Hepatocyte (in vitro differentiated cells): Measurements from ENCODE around the gene BEND4. TPM values are rescaled to one million over a fixed set of nuclear protein-coding genes. Genes with fewer than 3 reads are reported as not detected.

Source experiments
- DNase-seq: peaks from one replicate; pipeline ENCODE4 v3.0.0-alpha.2; 2016; ENCODE audit warnings: low spot score
- H2AFZ ChIP-seq: fragments of 200-600 bp; sonication (generic); 2 replicates; pipeline ENCODE4 v1.6.0; 2016; ENCODE audit warnings: antibody characterized with exemption, mild to moderate bottlenecking
- H3K27ac ChIP-seq: fragments of 200-600 bp; sonication (generic); 2 replicates; pipeline ENCODE4 v1.5.1; 2016; ENCODE audit warnings: mild to moderate bottlenecking
- H3K27me3 ChIP-seq: fragments of 200-600 bp; sonication (generic); 2 replicates; pipeline ENCODE4 v1.6.1; 2016
- H3K36me3 ChIP-seq: fragments of 200-600 bp; sonication (generic); replicated peaks from 2 replicates; pipeline ENCODE4 v1.5.1; 2016; ENCODE audit warnings: low read depth; ENCODE audit not compliant: insufficient read depth
- H3K4me1 ChIP-seq: fragments of 200-600 bp; sonication (generic); 2 replicates; pipeline ENCODE4 v1.5.1; 2016; ENCODE audit warnings: mild to moderate bottlenecking, moderate library complexity; ENCODE audit not compliant: insufficient read depth
- H3K4me2 ChIP-seq: fragments of 200-600 bp; sonication (generic); 2 replicates; pipeline ENCODE4 v1.6.0; 2016
- H3K4me3 ChIP-seq: fragments of 200-600 bp; sonication (generic); 2 replicates; pipeline ENCODE4 v1.5.1; 2016; ENCODE audit warnings: mild to moderate bottlenecking
- H3K79me2 ChIP-seq: fragments of 200-600 bp; sonication (generic); 2 replicates; pipeline ENCODE4 v1.6.0; 2017; ENCODE audit warnings: mild to moderate bottlenecking
- H3K9me2 ChIP-seq: fragments of 200-600 bp; sonication (generic); replicated peaks from 2 replicates; pipeline ENCODE4 v1.6.0; 2017; ENCODE audit warnings: mild to moderate bottlenecking; ENCODE audit not compliant: insufficient read depth
- H3K9me3 ChIP-seq: fragments of 200-600 bp; sonication (generic); 2 replicates; pipeline ENCODE4 v1.5.1; 2016; ENCODE audit warnings: low read depth, mild to moderate bottlenecking
- H4K20me1 ChIP-seq: fragments of 200-600 bp; sonication (generic); 2 replicates; pipeline ENCODE4 v1.6.0; 2016; ENCODE audit warnings: mild to moderate bottlenecking; ENCODE audit not compliant: insufficient read depth, poor library complexity, severe bottlenecking
- CTCF ChIP-seq: fragments of 200-600 bp; sonication (generic); IDR thresholded peaks from 2 replicates; pipeline ENCODE4 v1.5.1; 2016; ENCODE audit warnings: antibody characterized with exemption, mild to moderate bottlenecking; ENCODE audit not compliant: poor library complexity
- EZH2 ChIP-seq: fragments of 200-600 bp; sonication (generic); IDR thresholded peaks from 2 replicates; pipeline ENCODE4 v1.6.1; 2016; ENCODE audit warnings: antibody characterized with exemption, mild to moderate bottlenecking, borderline replicate concordance
- EZH2phosphoT487 ChIP-seq: fragments of 200-600 bp; sonication (generic); IDR thresholded peaks from one replicate; pipeline ENCODE4 v1.6.1; 2018; ENCODE audit warnings: antibody characterized with exemption, mild to moderate bottlenecking, low read depth, moderate library complexity; ENCODE audit not compliant: unreplicated experiment, severe bottlenecking
- WGBS: methylation state at CpG from one replicate; pipeline ENCODE4 v1.1.6; 2016; ENCODE audit warnings: low lambda C conversion rate; ENCODE audit errors: missing lambda C conversion rate; 5-methylcytosine and 5-hydroxymethylcytosine counted together
- polyA plus RNA-seq: library from polyadenylated mRNA; unstranded; fragments of >200 nt; fragmentation: Nextera tagmentation; extraction: Ambion mirVana; gene quantifications from 2 replicates; pipeline ENCODE4 v1.2.1, GENCODE V29; 2016
- total RNA-seq: library from RNA; depleted of rRNA; stranded (reverse); fragments of >200 nt; gene quantifications from 2 replicates; pipeline ENCODE4 v1.2.3, GENCODE V29; 2014

Gene BEND4
- total and polyA plus RNA-seq, 2 experiments from 2014 or later = 0.06 to 0.10 TPM

DNA sequence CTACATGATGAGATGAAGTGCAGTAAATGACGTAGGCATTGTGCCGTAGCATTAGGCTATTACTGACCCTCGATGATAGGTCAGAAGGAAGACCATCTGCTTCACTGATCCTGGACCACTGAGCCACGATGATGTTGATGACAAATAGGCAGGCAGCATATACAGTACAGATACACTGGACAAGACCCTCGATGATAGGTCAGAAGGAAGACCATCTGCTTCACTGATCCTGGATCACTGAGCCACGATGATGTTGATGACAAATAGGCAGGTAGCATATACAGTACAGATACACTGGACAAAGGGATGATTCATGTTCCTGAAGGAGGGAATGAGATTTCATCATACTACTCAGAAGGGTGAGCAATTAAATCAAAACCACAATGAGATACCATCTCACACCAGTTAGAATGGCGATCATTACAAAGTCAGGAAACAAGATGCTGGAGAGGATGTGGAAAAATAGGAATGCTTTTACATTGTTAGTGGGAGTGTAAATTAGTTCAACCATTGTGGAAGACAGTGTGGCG, 50.9 kb downstream of the BEND4 start:
- H3K79me2 ChIP-seq = no peaks in the 10 kb centered on the region
- H3K4me3 ChIP-seq = no peak overlapping the region
- H4K20me1 ChIP-seq = no peaks in the 10 kb centered on the region
- H3K9me2 ChIP-seq = no peaks in the 10 kb centered on the region
- no peaks in the 10 kb centered on the region for H3K4me1 ChIP-seq
- H2AFZ ChIP-seq = no peak overlapping the region
- no peak overlapping the region for H3K4me2 ChIP-seq
- no peak overlapping the region for H3K27ac ChIP-seq
- H3K36me3 ChIP-seq = no peaks in the 10 kb centered on the region
- no peaks in the 10 kb centered on the region for H3K27me3 ChIP-seq
- no peak for DNase-seq
- H3K9me3 ChIP-seq = no peaks in the 10 kb centered on the region
- 93% methylated on average over 8 of the region's 8 CpGs for WGBS
- TF ChIP-seq EZH2phosphoT487 (no peak), EZH2 (no peak), CTCF (no peak)

DNA sequence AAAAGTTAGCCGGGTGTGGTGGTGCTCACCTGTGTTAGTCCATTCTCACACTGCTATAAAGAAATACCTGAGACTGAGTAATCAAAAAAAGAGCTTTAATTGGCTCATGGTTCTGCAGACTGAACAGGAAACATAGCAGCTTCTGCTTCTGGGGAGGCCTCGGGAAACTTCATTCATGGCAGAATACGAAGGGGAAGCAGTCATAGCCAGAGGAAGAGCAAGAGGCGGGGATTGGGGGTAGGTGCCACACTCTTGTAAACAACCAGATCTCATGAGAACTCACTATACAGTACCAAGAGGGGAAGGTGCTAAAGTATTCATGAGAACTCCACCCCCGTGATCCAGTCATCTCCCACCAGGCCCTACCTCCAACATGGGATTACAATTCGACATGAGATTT, 64.1 kb downstream of the BEND4 start:
- Histone ChIP-seq H4K20me1 (no peaks in the 10 kb centered on the region), H2AFZ (no peak overlapping the region), H3K27ac (no peak overlapping the region), H3K79me2 (no peaks in the 10 kb centered on the region), H3K27me3 (no peaks in the 10 kb centered on the region), H3K4me2 (no peak overlapping the region), H3K4me1 (no peaks in the 10 kb centered on the region), H3K9me2 (no peaks in the 10 kb centered on the region), H3K4me3 (no peak overlapping the region), H3K36me3 (no peaks in the 10 kb centered on the region), H3K9me3 (no peaks in the 10 kb centered on the region)
- DNase-seq = no peak
- TF ChIP-seq CTCF (no peak), EZH2 (no peak), EZH2phosphoT487 (no peak)
- WGBS = 97% methylated on average over 6 of the region's 6 CpGs

DNA sequence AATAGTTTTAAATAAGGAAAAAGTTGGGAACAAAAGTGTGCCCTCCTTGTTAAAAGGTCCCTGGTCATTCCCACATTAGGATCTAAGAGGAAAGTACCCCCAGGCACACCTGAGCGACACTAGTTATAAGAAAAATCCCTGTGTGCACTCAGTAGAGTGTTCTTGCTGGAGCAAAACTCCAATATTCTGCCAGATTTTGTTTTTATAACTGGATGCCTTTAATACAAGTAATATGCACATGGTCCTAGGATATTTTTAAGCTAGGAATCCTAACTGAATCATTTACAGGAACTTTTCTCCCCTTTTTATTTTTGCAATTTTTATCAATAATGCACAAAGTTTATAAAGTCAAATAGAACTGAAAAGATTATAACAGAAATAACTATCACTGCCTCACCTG, 68.6 kb downstream of the BEND4 start:
- H3K79me2 ChIP-seq = no peaks in the 10 kb centered on the region
- H3K4me2 ChIP-seq = no peak overlapping the region
- no peak overlapping the region for H2AFZ ChIP-seq
- 100% methylated on average over 1 of the region's 1 CpG for WGBS
- no peak for DNase-seq
- no peak overlapping the region for H3K27ac ChIP-seq
- no peaks in the 10 kb centered on the region for H3K36me3 ChIP-seq
- H3K4me3 ChIP-seq = no peak overlapping the region
- no peaks in the 10 kb centered on the region for H4K20me1 ChIP-seq
- no peaks in the 10 kb centered on the region for H3K4me1 ChIP-seq
- no peaks in the 10 kb centered on the region for H3K9me2 ChIP-seq
- TF ChIP-seq EZH2phosphoT487 (no peak), EZH2 (no peak)
- no peaks in the 10 kb centered on the region for H3K27me3 ChIP-seq
- no peaks in the 10 kb centered on the region for H3K9me3 ChIP-seq

DNA sequence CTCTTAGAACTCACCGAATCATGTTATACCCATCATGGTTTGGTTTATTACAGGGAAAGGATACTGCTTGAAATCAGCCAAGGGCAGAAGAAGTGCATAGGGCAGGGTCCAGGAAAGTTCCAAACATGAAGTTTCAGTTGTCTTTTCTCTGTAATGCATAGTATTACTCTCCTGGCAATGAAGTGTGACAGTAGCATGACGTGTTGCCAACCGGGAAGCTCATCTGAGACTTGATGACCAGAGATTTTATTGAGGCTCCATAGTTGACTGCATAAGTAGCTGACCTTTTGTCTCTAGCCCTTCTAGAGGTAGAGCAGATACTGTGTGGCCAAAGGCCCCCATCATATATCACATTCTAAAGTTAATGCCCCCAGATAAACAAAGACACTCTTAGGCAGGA, 72.1 kb downstream of the BEND4 start:
- Histone ChIP-seq H3K9me2 (no peaks in the 10 kb centered on the region), H3K27ac (no peak overlapping the region), H4K20me1 (no peaks in the 10 kb centered on the region), H3K79me2 (no peaks in the 10 kb centered on the region), H2AFZ (no peak overlapping the region), H3K4me3 (no peak overlapping the region), H3K9me3 (no peaks in the 10 kb centered on the region), H3K27me3 (no peaks in the 10 kb centered on the region), H3K4me2 (no peak overlapping the region), H3K36me3 (no peaks in the 10 kb centered on the region), H3K4me1 (no peaks in the 10 kb centered on the region)
- no peak for DNase-seq
- WGBS = 99% methylated on average over 3 of the region's 3 CpGs
- TF ChIP-seq CTCF (no peak), EZH2 (no peak), EZH2phosphoT487 (no peak)
